MM.1S (cell line): Measurements from ENCODE around the gene COL26A1.

Experiments used
- DNase-seq: peaks from one replicate; pipeline ENCODE4 v3.0.0-alpha.2; 2015
- H2AFZ ChIP-seq: fragments of 300-600 bp; sonication (generic); 2 replicates; pipeline ENCODE4 v1.6.0; 2016; ENCODE audit warnings: antibody characterized with exemption, low read length
- H3F3A ChIP-seq: fragments of 300-600 bp; sonication (generic); 2 replicates; pipeline ENCODE4 v1.6.1; 2016; ENCODE audit warnings: mild to moderate bottlenecking, antibody characterized with exemption, low read length, moderate library complexity, mixed read lengths; ENCODE audit not compliant: insufficient read depth
- H3K27ac ChIP-seq: fragments of 300-600 bp; sonication (generic); 2 replicates; pipeline ENCODE4 v1.5.1; 2016; ENCODE audit warnings: mild to moderate bottlenecking, low read length
- H3K27me3 ChIP-seq: fragments of 300-600 bp; sonication (generic); replicated peaks from 2 replicates; pipeline ENCODE4 v1.6.0; 2016; ENCODE audit warnings: low read length; ENCODE audit not compliant: insufficient read depth
- H3K36me3 ChIP-seq: fragments of 300-600 bp; sonication (generic); replicated peaks from 2 replicates; pipeline ENCODE4 v1.6.1; 2016; ENCODE audit warnings: mild to moderate bottlenecking, low read length, mixed read lengths; ENCODE audit not compliant: insufficient read depth
- H3K4me1 ChIP-seq: fragments of 300-600 bp; sonication (generic); 2 replicates; pipeline ENCODE4 v1.6.1; 2016; ENCODE audit warnings: low read length, mixed read lengths
- H3K4me2 ChIP-seq: fragments of 300-600 bp; sonication (generic); 2 replicates; pipeline ENCODE4 v1.6.0; 2016; ENCODE audit warnings: low read depth, low read length
- H3K4me3 ChIP-seq: fragments of 300-600 bp; sonication (generic); 2 replicates; pipeline ENCODE4 v1.5.1; 2016; ENCODE audit warnings: low read length, mixed read lengths
- H3K79me2 ChIP-seq: fragments of 300-600 bp; sonication (generic); 2 replicates; pipeline ENCODE4 v1.6.1; 2016; ENCODE audit warnings: mixed run types, low read length, mixed read lengths
- H3K9ac ChIP-seq: fragments of 300-600 bp; sonication (generic); 2 replicates; pipeline ENCODE4 v1.6.1; 2016; ENCODE audit warnings: low read length, mixed read lengths
- H3K9me2 ChIP-seq: fragments of 300-600 bp; sonication (generic); replicated peaks from 2 replicates; pipeline ENCODE4 v1.6.1; 2016; ENCODE audit warnings: mild to moderate bottlenecking, low read length, mixed read lengths; ENCODE audit not compliant: insufficient read depth
- H3K9me3 ChIP-seq: fragments of 300-600 bp; sonication (generic); replicated peaks from 2 replicates; pipeline ENCODE4 v1.6.1; 2016; ENCODE audit warnings: mild to moderate bottlenecking, low read length, mixed read lengths; ENCODE audit not compliant: insufficient read depth
- H4K20me1 ChIP-seq: fragments of 300-600 bp; sonication (generic); 2 replicates; pipeline ENCODE4 v1.6.1; 2016; ENCODE audit warnings: mild to moderate bottlenecking, low read length, moderate library complexity, mixed read lengths; ENCODE audit not compliant: insufficient read depth
- EZH2 ChIP-seq: fragments of 300-600 bp; sonication (generic); optimal IDR thresholded peaks from 2 replicates; pipeline ENCODE3; 2017; ENCODE audit warnings: low read depth, mild to moderate bottlenecking, antibody characterized with exemption, low read length, mixed read lengths
- EZH2phosphoT487 ChIP-seq: fragments of 300-600 bp; sonication (generic); IDR thresholded peaks from 2 replicates; pipeline ENCODE4 v1.6.1; 2018; ENCODE audit warnings: antibody characterized with exemption, low read length
- TF ChIP-seq, protein P1 (sequence below): fragments of 300-600 bp; sonication (generic); IDR thresholded peaks from 2 replicates; pipeline ENCODE4 v1.5.1; 2016; ENCODE audit warnings: antibody characterized with exemption, low read length, mixed read lengths

The COL26A1 gene

GRCh38 chr7:101373812-101374614, 11.3 kb downstream of the COL26A1 start:
- Histone ChIP-seq H3K9me3 (no peaks in the 10 kb centered on the region), H3K9ac (no peak overlapping the region), H3K27me3 (peaks cover 73% of the 10 kb centered on the region), H3K27ac (no peak overlapping the region), H3K36me3 (no peaks in the 10 kb centered on the region), H3K4me3 (no peak overlapping the region), H3K9me2 (no peaks in the 10 kb centered on the region), H3K79me2 (no peaks in the 10 kb centered on the region), H3F3A (no peaks in the 10 kb centered on the region), H2AFZ (no peak overlapping the region), H3K4me1 (no peaks in the 10 kb centered on the region), H4K20me1 (no peaks in the 10 kb centered on the region), H3K4me2 (no peak overlapping the region)
- DNase-seq = no peak
- TF ChIP-seq EZH2phosphoT487 = no peak
- no peak for TF ChIP-seq EZH2
- TF ChIP-seq, protein P1, sequence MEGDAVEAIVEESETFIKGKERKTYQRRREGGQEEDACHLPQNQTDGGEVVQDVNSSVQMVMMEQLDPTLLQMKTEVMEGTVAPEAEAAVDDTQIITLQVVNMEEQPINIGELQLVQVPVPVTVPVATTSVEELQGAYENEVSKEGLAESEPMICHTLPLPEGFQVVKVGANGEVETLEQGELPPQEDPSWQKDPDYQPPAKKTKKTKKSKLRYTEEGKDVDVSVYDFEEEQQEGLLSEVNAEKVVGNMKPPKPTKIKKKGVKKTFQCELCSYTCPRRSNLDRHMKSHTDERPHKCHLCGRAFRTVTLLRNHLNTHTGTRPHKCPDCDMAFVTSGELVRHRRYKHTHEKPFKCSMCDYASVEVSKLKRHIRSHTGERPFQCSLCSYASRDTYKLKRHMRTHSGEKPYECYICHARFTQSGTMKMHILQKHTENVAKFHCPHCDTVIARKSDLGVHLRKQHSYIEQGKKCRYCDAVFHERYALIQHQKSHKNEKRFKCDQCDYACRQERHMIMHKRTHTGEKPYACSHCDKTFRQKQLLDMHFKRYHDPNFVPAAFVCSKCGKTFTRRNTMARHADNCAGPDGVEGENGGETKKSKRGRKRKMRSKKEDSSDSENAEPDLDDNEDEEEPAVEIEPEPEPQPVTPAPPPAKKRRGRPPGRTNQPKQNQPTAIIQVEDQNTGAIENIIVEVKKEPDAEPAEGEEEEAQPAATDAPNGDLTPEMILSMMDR = no peak

GRCh38 chr7:101374990-101375389, 12.3 kb downstream of the COL26A1 start:
- H3K9me3 ChIP-seq = no peaks in the 10 kb centered on the region
- DNase-seq = no peak
- no peaks in the 10 kb centered on the region for H3K4me1 ChIP-seq
- H3K79me2 ChIP-seq = no peaks in the 10 kb centered on the region
- H3K9me2 ChIP-seq = no peaks in the 10 kb centered on the region
- no peaks in the 10 kb centered on the region for H4K20me1 ChIP-seq
- no peak overlapping the region for H2AFZ ChIP-seq
- H3K36me3 ChIP-seq = no peaks in the 10 kb centered on the region
- no peak overlapping the region for H3K9ac ChIP-seq
- H3K27ac ChIP-seq = no peak overlapping the region
- H3K4me3 ChIP-seq = no peak overlapping the region
- TF ChIP-seq EZH2 (no peak), EZH2phosphoT487 (no peak)
- TF ChIP-seq, protein P1 = no peak
- peaks cover 76% of the 10 kb centered on the region for H3K27me3 ChIP-seq
- H3F3A ChIP-seq = no peaks in the 10 kb centered on the region
- no peak overlapping the region for H3K4me2 ChIP-seq

GRCh38 chr7:101376601-101377000, 13.9 kb downstream of the COL26A1 start:
- no peaks in the 10 kb centered on the region for H3K9me3 ChIP-seq
- peaks cover 75% of the 10 kb centered on the region for H3K27me3 ChIP-seq
- no peak overlapping the region for H3K9ac ChIP-seq
- no peaks in the 10 kb centered on the region for H3K79me2 ChIP-seq
- no peak for DNase-seq
- H3F3A ChIP-seq = no peaks in the 10 kb centered on the region
- no peak overlapping the region for H3K27ac ChIP-seq
- H4K20me1 ChIP-seq = no peaks in the 10 kb centered on the region
- no peaks in the 10 kb centered on the region for H3K36me3 ChIP-seq
- H3K9me2 ChIP-seq = no peaks in the 10 kb centered on the region
- no peaks in the 10 kb centered on the region for H3K4me1 ChIP-seq
- no peak overlapping the region for H2AFZ ChIP-seq
- H3K4me3 ChIP-seq = no peak overlapping the region
- no peak overlapping the region for H3K4me2 ChIP-seq
- TF ChIP-seq EZH2 = no peak
- TF ChIP-seq EZH2phosphoT487 = no peak
- TF ChIP-seq, protein P1 = no peak
